ENCODE measurements around the gene PEX3. TPM values are rescaled to one million over a fixed set of nuclear protein-coding genes. Genes with fewer than 3 reads are reported as not detected.

The PEX3 gene
- total and polyA plus RNA-seq, 2 donors (not counting 1 experiment from before 2014, with no cell fraction given), result 25.6 to 31.2 TPM

DNA sequence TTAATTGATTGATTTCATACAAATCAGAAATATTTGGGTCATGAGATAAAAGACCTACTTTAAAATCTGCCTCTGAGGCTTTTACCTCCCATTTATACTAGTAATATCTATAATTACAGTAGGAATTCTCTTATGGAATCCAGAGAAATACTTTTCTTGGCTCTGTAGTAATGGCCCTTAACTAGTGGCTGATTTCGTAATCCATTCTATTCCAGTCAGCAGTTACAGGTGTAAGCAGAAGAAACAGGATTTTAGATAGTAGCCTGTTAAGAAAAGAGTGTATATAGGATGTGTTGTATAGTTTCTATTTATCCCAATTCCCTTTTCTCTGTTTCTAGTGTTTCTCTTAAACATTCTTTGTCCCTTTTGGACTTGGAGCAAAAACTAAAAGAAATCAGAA, 21.2 kb downstream of the PEX3 start:
- H3K79me2 ChIP-seq (ENCODE audit: control insufficient read depth, insufficient read depth, low read length), result no peaks in the 10 kb centered on the region
- H3K9ac ChIP-seq (ENCODE audit: insufficient read depth, low read length), result no peak overlapping the region
- H3K9me3 ChIP-seq (ENCODE audit: control insufficient read depth, insufficient read depth, low read depth, low read length), result no peaks in the 10 kb centered on the region
- no peaks in the 10 kb centered on the region for H3K36me3 ChIP-seq (ENCODE audit: control insufficient read depth, insufficient read depth, low read length)
- H3K27ac ChIP-seq (ENCODE audit: insufficient read depth, low read length), result no peak overlapping the region
- H3K4me2 ChIP-seq (ENCODE audit: extremely low read depth, insufficient read depth, low read length), result no peak overlapping the region
- DNase-seq (ENCODE audit: low read depth in 2 of 2), result no peak
- H3K4me3 ChIP-seq (replicated peaks in 1 of 4; ENCODE audit: control extremely low read depth in 1 of 4, insufficient read depth in 1 of 4, low read depth in 3 of 4, low read length in 4 of 4), result no peak overlapping the region
- H3K27me3 ChIP-seq (ENCODE audit: control insufficient read depth, insufficient read depth, low read length), result no peaks in the 10 kb centered on the region
- H2AFZ ChIP-seq (ENCODE audit: low read length), result no peak overlapping the region
- TF ChIP-seq, protein P1, sequence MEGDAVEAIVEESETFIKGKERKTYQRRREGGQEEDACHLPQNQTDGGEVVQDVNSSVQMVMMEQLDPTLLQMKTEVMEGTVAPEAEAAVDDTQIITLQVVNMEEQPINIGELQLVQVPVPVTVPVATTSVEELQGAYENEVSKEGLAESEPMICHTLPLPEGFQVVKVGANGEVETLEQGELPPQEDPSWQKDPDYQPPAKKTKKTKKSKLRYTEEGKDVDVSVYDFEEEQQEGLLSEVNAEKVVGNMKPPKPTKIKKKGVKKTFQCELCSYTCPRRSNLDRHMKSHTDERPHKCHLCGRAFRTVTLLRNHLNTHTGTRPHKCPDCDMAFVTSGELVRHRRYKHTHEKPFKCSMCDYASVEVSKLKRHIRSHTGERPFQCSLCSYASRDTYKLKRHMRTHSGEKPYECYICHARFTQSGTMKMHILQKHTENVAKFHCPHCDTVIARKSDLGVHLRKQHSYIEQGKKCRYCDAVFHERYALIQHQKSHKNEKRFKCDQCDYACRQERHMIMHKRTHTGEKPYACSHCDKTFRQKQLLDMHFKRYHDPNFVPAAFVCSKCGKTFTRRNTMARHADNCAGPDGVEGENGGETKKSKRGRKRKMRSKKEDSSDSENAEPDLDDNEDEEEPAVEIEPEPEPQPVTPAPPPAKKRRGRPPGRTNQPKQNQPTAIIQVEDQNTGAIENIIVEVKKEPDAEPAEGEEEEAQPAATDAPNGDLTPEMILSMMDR (conservative IDR thresholded peaks at IDR 0.05 in 1 of 2, IDR thresholded peaks at IDR 0.05 in 1 of 2; ENCODE audit: low read depth in 1 of 2, low read length in 2 of 2), result no peak
- TF ChIP-seq EZH2 (IDR thresholded peaks at IDR 0.05; ENCODE audit: low read length, missing control alignments), result no peak
- H3K4me1 ChIP-seq (ENCODE audit: control insufficient read depth, extremely low read depth, insufficient read depth, low read length), result no peaks in the 10 kb centered on the region
- no peaks in the 10 kb centered on the region for H4K20me1 ChIP-seq (ENCODE audit: control insufficient read depth, extremely low read depth, insufficient read depth, low read length)

- Histone ChIP-seq H3K4me3 (replicated peaks in 1 of 4; ENCODE audit: control extremely low read depth in 1 of 4, insufficient read depth in 1 of 4, low read depth in 3 of 4, low read length in 4 of 4) (no peak overlapping the region), H4K20me1 (ENCODE audit: control insufficient read depth, extremely low read depth, insufficient read depth, low read length) (no peaks in the 10 kb centered on the region), H3K9me3 (ENCODE audit: control insufficient read depth, insufficient read depth, low read depth, low read length) (no peaks in the 10 kb centered on the region), H3K27ac (ENCODE audit: insufficient read depth, low read length) (no peak overlapping the region), H3K9ac (ENCODE audit: insufficient read depth, low read length) (no peak overlapping the region), H3K4me1 (ENCODE audit: control insufficient read depth, extremely low read depth, insufficient read depth, low read length) (no peaks in the 10 kb centered on the region), H3K4me2 (ENCODE audit: extremely low read depth, insufficient read depth, low read length) (no peak overlapping the region), H3K36me3 (ENCODE audit: control insufficient read depth, insufficient read depth, low read length) (no peaks in the 10 kb centered on the region), H3K79me2 (ENCODE audit: control insufficient read depth, insufficient read depth, low read length) (no peaks in the 10 kb centered on the region), H3K27me3 (ENCODE audit: control insufficient read depth, insufficient read depth, low read length) (no peaks in the 10 kb centered on the region), H2AFZ (ENCODE audit: low read length) (no peak overlapping the region)
- TF ChIP-seq, protein P1 (conservative IDR thresholded peaks at IDR 0.05 in 1 of 2, IDR thresholded peaks at IDR 0.05 in 1 of 2; ENCODE audit: low read depth in 1 of 2, low read length in 2 of 2), result no peak
- no peak for TF ChIP-seq EZH2 (IDR thresholded peaks at IDR 0.05; ENCODE audit: low read length, missing control alignments)
- no peak for DNase-seq (ENCODE audit: low read depth in 2 of 2)
These were observed 25.9 kb downstream of the PEX3 start for GRCh38 chr6:143476545-143476944.

- H3K36me3 ChIP-seq (ENCODE audit: control insufficient read depth, insufficient read depth, low read length), result no peaks in the 10 kb centered on the region
- H3K9me3 ChIP-seq (ENCODE audit: control insufficient read depth, insufficient read depth, low read depth, low read length), result no peaks in the 10 kb centered on the region
- no peak overlapping the region for H3K9ac ChIP-seq (ENCODE audit: insufficient read depth, low read length)
- no peak overlapping the region for H3K4me2 ChIP-seq (ENCODE audit: extremely low read depth, insufficient read depth, low read length)
- no peaks in the 10 kb centered on the region for H3K27me3 ChIP-seq (ENCODE audit: control insufficient read depth, insufficient read depth, low read length)
- no peak for DNase-seq (ENCODE audit: low read depth in 2 of 2)
- H4K20me1 ChIP-seq (ENCODE audit: control insufficient read depth, extremely low read depth, insufficient read depth, low read length), result no peaks in the 10 kb centered on the region
- H3K4me3 ChIP-seq (replicated peaks in 1 of 4; ENCODE audit: control extremely low read depth in 1 of 4, insufficient read depth in 1 of 4, low read depth in 3 of 4, low read length in 4 of 4), result no peak overlapping the region
- no peak overlapping the region for H3K27ac ChIP-seq (ENCODE audit: insufficient read depth, low read length)
- no peak for TF ChIP-seq EZH2 (IDR thresholded peaks at IDR 0.05; ENCODE audit: low read length, missing control alignments)
- TF ChIP-seq, protein P1 (conservative IDR thresholded peaks at IDR 0.05 in 1 of 2, IDR thresholded peaks at IDR 0.05 in 1 of 2; ENCODE audit: low read depth in 1 of 2, low read length in 2 of 2), result no peak
- H3K4me1 ChIP-seq (ENCODE audit: control insufficient read depth, extremely low read depth, insufficient read depth, low read length), result no peaks in the 10 kb centered on the region
- H3K79me2 ChIP-seq (ENCODE audit: control insufficient read depth, insufficient read depth, low read length), result no peaks in the 10 kb centered on the region
- H2AFZ ChIP-seq (ENCODE audit: low read length), result no peak overlapping the region
These were observed 28.0 kb downstream of the PEX3 start for GRCh38 chr6:143478479-143479062.

Measured in fibroblast of lung (primary cell).